ENCODE data around the gene MMP11.

MMP11 gene

DNA sequence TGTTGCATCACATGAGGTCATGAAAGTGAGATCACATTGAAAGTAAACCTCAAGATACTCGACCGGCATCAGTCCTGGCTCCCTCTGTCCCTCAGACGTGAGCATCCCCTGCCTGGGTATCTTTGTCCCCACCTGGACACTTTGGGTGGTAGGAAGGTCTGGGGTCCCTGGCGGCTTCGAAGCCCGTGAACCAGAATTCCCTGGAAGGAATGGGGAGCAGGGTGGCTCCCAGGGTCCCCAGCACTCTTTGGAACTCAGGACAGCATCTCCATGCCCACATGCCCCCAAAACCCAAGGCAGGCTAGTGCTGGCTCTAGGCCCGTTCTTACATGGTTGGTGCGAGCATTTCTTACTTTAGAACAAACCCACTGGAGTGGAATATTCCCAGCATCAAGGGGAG lies 58.6 kb downstream of the MMP11 start:
- DNase-seq (ENCODE audit: low spot score), result no peak

DNA sequence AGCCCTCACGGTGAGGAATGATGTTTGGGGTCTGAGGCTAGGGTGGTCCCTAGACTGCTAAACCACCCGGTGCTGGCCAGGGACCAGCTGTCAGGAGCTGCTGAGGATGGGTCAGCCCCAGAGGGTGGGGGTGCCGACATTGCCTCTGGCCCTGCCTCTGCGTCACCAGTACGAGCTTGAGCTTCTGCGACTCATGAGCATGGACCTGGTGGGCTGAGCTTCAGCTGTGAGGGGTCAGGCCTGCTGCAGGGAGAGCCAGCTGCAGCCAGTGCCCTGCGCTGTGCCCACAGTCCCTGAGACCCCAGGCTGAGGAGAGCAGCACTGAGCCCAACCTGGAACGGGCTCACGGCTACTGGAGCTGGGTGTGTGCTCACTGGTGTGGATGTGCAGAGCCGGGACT lies 59.1 kb downstream of the MMP11 start:
- no peak for DNase-seq (ENCODE audit: low spot score)

DNA sequence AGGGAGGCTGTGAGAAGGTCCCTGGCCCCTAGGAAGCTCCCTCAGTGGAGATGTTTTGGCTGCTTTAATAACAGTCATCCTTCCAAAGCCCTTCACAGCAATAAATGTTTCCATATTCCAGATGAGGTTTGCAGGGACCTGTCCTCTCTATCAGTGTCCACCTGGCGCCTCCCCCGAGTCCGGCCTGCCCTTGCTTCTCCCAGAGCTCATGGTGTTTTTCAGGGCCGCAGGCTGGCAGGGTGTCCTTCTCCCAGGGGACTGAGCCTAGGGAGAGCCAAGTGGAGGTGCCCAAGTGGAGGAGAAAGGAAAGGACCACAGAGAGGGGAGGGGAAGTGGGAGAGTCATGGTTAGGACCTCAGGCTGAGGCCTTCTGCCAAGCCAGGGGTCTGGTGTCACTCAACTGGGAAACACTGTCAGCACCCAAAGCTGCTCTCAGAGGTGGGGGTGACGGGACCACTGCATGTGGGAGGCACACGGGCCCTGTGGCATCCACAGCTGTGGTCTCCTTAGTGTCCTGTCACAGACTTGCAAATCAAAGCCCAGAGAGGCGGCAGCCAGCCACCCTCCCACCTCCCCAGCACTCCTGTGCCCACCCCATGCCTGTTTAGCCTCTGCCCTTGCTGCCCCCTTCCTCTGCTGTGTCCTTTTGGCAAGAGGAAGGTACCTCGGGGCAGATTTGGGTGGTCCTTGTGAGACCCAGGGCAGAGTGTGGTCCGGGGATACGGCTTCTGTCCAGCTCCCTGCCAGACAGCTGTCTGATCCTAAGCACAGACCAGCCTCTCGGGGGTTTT lies 59.8 kb downstream of the MMP11 start:
- DNase-seq (ENCODE audit: low spot score), result no peak

DNA sequence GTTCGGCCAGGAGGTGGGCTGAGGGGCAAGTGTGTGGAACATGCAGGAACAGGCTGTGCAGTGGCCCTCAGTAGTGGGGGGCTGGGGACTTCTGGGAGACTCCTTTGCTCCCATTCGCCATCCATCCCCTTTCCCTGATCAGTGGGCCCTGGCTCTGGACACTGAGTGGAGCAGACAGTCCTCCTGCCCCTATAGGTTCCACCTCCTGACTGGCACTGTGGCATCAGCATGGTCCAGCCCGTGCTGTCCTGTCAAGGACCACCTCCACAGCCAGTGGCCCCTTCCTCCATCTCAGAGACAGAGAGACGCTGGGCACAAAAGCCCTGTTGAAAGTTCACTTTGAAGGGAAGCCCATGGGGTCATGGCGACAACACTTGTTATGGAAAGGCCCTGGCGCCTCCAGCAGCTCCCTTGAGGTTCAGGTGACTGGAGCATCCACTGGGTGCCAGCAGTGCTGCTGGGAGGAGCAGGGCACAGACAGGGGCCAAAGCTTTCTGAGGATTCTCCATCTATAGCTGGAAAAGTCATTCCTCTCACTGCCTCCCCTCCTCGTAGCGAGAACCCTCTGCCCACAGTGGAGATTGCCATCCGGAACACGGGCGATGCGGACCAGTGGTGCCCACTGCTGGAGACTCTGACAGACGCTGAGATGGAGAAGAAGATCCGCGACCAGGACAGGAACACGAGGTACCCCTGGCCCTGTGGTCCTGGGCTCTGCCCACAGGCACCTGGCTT lies 60.5 kb downstream of the MMP11 start:
- no peak for DNase-seq (ENCODE audit: low spot score)

Measured in AG20443 (cell line).